Neutrophil (primary cell): ENCODE data around the gene CCDC88A.

Source experiments
- H3K27ac ChIP-seq: fragments of 200-600 bp; sonication (generic); 2 replicates; pipeline ENCODE4 v1.5.1; 2016; ENCODE audit warnings: mild to moderate bottlenecking, moderate library complexity
- H3K27me3 ChIP-seq: fragments of 200-600 bp; sonication (generic); 2 replicates; pipeline ENCODE4 v1.6.0; 2016; ENCODE audit warnings: mild to moderate bottlenecking
- H3K36me3 ChIP-seq: fragments of 200-600 bp; sonication (generic); 2 replicates; pipeline ENCODE4 v1.5.1; 2017
- H3K4me1 ChIP-seq, 2 experiments: fragments of 200-600 bp in 1 of 2; sonication (generic) in 1 of 2; 1 replicate in 1 of 2; 2 replicates in 1 of 2; pipeline versions ENCODE4 v1.5.1 to v1.6.1; 2013 to 2016; ENCODE audit warnings: low read depth in 1 of 2, low read length in 1 of 2, mild to moderate bottlenecking in 1 of 2, moderate library complexity in 1 of 2; ENCODE audit not compliant: control insufficient read depth in 1 of 2, insufficient read depth in 1 of 2
- H3K4me3 ChIP-seq, 2 experiments: fragments of 200-600 bp in 1 of 2; sonication (generic) in 1 of 2; 1 replicate in 1 of 2; 2 replicates in 1 of 2; pipeline ENCODE4 v1.5.1; 2013 to 2016; ENCODE audit warnings: low read depth in 1 of 2, low read length in 1 of 2, mild to moderate bottlenecking in 1 of 2, moderate library complexity in 1 of 2
- H3K9me3 ChIP-seq: fragments of 200-600 bp; sonication (generic); 2 replicates; pipeline ENCODE4 v1.5.1; 2016
- CTCF ChIP-seq: fragments of 200-600 bp; sonication (generic); IDR thresholded peaks from 2 replicates; pipeline ENCODE4 v1.5.1; 2016; ENCODE audit warnings: antibody characterized with exemption

CCDC88A gene

DNA sequence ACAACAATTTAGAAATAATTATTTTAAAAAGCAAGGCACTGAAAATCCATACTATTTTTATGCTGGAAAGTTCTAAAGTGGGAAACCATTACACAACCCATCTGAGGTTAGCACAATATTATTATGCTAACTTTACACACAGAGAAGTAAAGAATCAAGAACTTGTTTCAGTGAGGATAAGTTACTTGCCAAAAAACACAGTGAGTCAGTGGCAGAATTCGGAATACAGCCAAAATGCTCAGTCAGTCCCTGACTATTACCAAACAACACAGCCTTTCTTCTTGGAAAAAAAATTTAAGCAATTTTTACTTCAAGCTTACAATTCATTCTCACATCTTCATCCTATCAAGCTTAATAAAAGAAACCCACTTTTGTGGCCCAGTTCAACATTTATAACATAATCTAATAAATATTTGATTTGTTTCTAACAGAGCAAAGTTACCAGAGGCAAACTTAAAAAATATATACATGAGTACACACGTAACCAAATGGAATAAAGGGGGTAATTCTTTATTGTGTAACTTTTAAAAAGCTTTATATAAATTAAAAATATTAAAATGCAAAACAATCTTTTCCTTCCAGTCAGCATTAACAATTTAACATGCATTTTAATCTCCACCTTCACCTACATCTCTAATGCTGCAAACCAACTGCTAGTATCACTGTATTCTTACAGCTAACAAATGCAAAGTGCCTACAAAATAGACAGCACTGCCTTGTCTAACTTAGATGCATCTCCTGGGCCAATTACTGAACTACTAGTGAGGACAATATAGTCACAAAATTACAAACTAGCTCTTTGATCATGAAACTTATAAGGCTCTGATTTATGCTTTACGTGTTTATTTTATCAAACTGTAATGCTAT, 55.2 kb downstream of the CCDC88A start:
- no peaks in the 10 kb centered on the region for H3K27me3 ChIP-seq
- no peaks in the 10 kb centered on the region for H3K4me1 ChIP-seq
- H3K4me3 ChIP-seq, result no peak overlapping the region
- no peaks in the 10 kb centered on the region for H3K36me3 ChIP-seq
- TF ChIP-seq CTCF, result no peak
- H3K9me3 ChIP-seq, result no peaks in the 10 kb centered on the region
- H3K27ac ChIP-seq, result no peak overlapping the region

DNA sequence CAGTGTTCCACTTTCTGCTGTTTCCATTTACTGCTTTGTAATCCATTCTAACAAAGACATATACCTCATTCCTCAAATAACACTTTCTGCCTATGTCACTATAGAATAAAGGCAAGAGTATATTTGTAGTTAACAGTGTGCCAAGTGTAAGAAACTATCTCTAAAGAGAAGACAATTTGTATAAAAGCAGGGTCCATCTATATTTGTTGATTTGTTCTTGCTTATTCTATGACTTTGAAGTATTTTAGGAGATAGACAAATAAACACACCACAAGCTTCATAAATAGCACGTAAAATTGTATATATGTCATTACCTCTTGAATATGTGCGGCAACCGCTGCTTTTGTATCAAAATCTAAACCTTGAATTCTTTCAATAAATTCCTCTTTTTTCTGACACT, 56.0 kb downstream of the CCDC88A start:
- Histone ChIP-seq H3K4me3 (no peak overlapping the region), H3K9me3 (no peaks in the 10 kb centered on the region), H3K36me3 (no peaks in the 10 kb centered on the region), H3K4me1 (no peaks in the 10 kb centered on the region), H3K27me3 (no peaks in the 10 kb centered on the region), H3K27ac (no peak overlapping the region)
- TF ChIP-seq CTCF, result no peak

DNA sequence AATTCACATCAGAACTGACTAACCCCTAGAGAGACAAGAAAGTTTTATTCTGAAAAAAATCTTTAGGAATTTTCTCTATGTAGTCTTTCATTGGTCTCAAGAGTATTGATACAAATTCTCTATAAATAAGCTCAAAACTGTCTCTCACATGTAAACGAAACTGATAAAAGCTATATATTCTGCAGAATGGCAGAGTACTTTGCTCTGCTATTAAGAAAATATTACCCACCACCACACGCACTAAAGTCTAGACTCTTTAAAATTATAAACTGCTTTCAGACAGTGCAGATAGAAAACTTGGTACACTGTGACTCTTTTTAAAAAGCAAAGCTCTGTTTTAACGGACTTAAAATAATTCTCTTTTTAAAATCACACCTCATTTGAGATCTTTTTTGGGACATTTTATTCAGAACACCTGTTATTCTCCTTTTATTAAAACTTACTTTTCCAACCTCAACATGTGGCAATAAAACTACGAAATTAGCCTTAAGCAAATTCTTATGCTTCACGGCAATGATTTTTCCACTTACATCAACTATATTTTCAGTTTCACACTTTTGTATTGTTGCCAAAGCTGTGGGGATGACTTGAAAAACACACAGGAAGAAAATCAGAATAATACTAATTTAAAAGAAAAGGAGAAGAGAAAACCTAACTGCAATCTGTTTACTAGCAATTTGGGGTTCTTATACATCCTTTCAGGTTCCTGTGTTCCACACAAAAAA, 58.0 kb downstream of the CCDC88A start:
- no peaks in the 10 kb centered on the region for H3K9me3 ChIP-seq
- no peaks in the 10 kb centered on the region for H3K27me3 ChIP-seq
- no peak overlapping the region for H3K4me3 ChIP-seq
- H3K4me1 ChIP-seq, result no peaks in the 10 kb centered on the region
- no peak for TF ChIP-seq CTCF
- no peak overlapping the region for H3K27ac ChIP-seq
- no peaks in the 10 kb centered on the region for H3K36me3 ChIP-seq

- Histone ChIP-seq H3K4me1 (no peaks in the 10 kb centered on the region), H3K36me3 (peaks cover 6% of the 10 kb centered on the region), H3K27ac (no peak overlapping the region), H3K9me3 (no peaks in the 10 kb centered on the region), H3K4me3 (no peak overlapping the region), H3K27me3 (no peaks in the 10 kb centered on the region)
- no peak for TF ChIP-seq CTCF
These were observed 61.2 kb downstream of the CCDC88A start for GRCh38 chr2:55358451-55358850.

DNA sequence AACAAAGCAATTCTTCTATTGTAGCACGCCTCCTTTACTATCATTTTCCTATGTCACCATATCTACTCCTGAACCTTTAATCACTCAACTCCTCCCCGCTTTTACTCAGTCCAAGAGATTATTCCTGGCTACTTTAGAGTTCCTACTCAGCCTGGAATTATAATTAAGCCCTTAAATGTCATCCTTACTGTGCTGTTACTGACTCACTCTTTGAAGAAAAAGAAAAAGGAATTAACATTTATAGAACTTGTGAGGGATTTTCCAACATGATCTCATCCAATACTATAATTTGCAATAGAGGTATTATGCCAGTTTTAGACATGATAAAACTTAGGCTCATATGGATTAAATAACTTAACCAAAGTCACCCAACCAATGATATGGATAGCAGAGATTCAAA, 61.7 kb downstream of the CCDC88A start:
- Histone ChIP-seq H3K4me3 (no peak overlapping the region), H3K9me3 (no peaks in the 10 kb centered on the region), H3K27me3 (no peaks in the 10 kb centered on the region), H3K4me1 (no peaks in the 10 kb centered on the region), H3K36me3 (peaks cover 6% of the 10 kb centered on the region), H3K27ac (no peak overlapping the region)
- no peak for TF ChIP-seq CTCF
